Measurements from ENCODE around the gene ALAD. TPM values are rescaled to one million over a fixed set of nuclear protein-coding genes. Genes with fewer than 3 reads are reported as not detected.
"Not testable (repeated sequence)": the region's sequence is repeated elsewhere in the genome, so short reads cannot be mapped to it uniquely, and the experiment has no call there.

Gene ALAD
- total RNA-seq, 1 experiment from 2014 or later = 20.8 TPM

GRCh38 chr9:113373676-113374392 is 27.2 kb downstream of the ALAD start:
- no peak for DNase-seq (ENCODE audit: low spot score)

GRCh38 chr9:113373256-113373655 is 27.8 kb downstream of the ALAD start:
- DNase-seq (ENCODE audit: low spot score) = no peak

GRCh38 chr9:113372059-113372458 is 29.0 kb downstream of the ALAD start:
- no peak for DNase-seq (ENCODE audit: low spot score)

GRCh38 chr9:113370806-113371325 is 30.2 kb downstream of the ALAD start:
- no peak for DNase-seq (ENCODE audit: low spot score)

GRCh38 chr9:113369855-113370140 is 31.3 kb downstream of the ALAD start:
- no peak for DNase-seq (ENCODE audit: low spot score)

GRCh38 chr9:113368982-113369854 is 31.9 kb downstream of the ALAD start:
- no peak for DNase-seq (ENCODE audit: low spot score)

GRCh38 chr9:113368348-113368981 is 32.6 kb downstream of the ALAD start:
- no peak for DNase-seq (ENCODE audit: low spot score)

- DNase-seq (ENCODE audit: low spot score) = not testable (repeated sequence)
Measured at GRCh38 chr9:113365652-113366051, 35.4 kb downstream of the ALAD start.

GRCh38 chr9:113364951-113365350 is 36.1 kb downstream of the ALAD start:
- no peak for DNase-seq (ENCODE audit: low spot score)

GRCh38 chr9:113363336-113363735 is 37.7 kb downstream of the ALAD start:
- no peak for DNase-seq (ENCODE audit: low spot score)

GRCh38 chr9:113361304-113362018 is 39.6 kb downstream of the ALAD start:
- no peak for DNase-seq (ENCODE audit: low spot score)

GRCh38 chr9:113360242-113360842 is 40.7 kb downstream of the ALAD start:
- no peak for DNase-seq (ENCODE audit: low spot score)

GRCh38 chr9:113359385-113359784 is 41.7 kb downstream of the ALAD start:
- DNase-seq (ENCODE audit: low spot score) = no peak

- no peak for DNase-seq (ENCODE audit: low spot score)
Measured at GRCh38 chr9:113356686-113357292, 44.3 kb downstream of the ALAD start.

GRCh38 chr9:113355040-113355596 is 46.0 kb downstream of the ALAD start:
- peak; percentile 37 for DNase-seq (ENCODE audit: low spot score)

- no peak for DNase-seq (ENCODE audit: low spot score)
Measured at GRCh38 chr9:113352411-113352810, 48.7 kb downstream of the ALAD start.

GRCh38 chr9:113352006-113352405 is 49.1 kb downstream of the ALAD start:
- DNase-seq (ENCODE audit: low spot score) = no peak

GRCh38 chr9:113350937-113351336 is 50.1 kb downstream of the ALAD start:
- no peak for DNase-seq (ENCODE audit: low spot score)

- DNase-seq (ENCODE audit: low spot score) = no peak
Measured at GRCh38 chr9:113350107-113350661, 50.9 kb downstream of the ALAD start.

GRCh38 chr9:113349445-113350094 is 51.5 kb downstream of the ALAD start, which contains the start of gene BSPRY:
BSPRY (plus strand) TSS chr9:113349541; CDS start chr9:113349580, 39 bp downstream.
- DNase-seq (ENCODE audit: low spot score) = peak; percentile 63
